GM10266 (cell line): Measurements from ENCODE around the gene UBE2QL1.

Source experiments
- DNase-seq: peaks from one replicate; pipeline ENCODE4 v3.0.0; 2012; ENCODE audit errors: extremely low spot score
- TF ChIP-seq, protein P1 (sequence below): IDR thresholded peaks from 2 replicates; pipeline ENCODE4 v1.5.1; 2012; ENCODE audit warnings: mild to moderate bottlenecking, low read depth; ENCODE audit not compliant: control insufficient read depth, insufficient read depth; ENCODE audit errors: missing control alignments

Gene UBE2QL1

DNA sequence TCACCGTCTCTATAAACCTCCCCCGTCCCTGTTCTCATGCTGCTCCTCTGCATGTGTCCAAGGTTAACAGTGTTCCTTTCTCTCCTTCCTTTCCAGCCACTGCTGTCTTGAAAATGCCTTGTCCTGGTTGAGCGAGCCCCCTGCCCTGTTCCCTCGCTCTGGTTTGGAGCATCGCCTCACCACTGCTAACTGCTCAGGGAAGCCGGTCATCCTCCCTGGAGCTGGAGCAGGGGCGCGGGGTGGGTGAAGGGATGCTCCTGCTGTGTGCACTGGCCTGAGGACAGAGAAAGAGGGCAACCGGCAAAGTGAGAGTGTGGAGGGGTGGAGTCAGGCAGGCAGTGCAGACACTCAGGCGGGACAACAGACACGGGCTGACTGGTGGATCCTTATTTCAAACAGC, 19.4 kb downstream of the UBE2QL1 start:
- no peak for DNase-seq
- TF ChIP-seq, protein P1, sequence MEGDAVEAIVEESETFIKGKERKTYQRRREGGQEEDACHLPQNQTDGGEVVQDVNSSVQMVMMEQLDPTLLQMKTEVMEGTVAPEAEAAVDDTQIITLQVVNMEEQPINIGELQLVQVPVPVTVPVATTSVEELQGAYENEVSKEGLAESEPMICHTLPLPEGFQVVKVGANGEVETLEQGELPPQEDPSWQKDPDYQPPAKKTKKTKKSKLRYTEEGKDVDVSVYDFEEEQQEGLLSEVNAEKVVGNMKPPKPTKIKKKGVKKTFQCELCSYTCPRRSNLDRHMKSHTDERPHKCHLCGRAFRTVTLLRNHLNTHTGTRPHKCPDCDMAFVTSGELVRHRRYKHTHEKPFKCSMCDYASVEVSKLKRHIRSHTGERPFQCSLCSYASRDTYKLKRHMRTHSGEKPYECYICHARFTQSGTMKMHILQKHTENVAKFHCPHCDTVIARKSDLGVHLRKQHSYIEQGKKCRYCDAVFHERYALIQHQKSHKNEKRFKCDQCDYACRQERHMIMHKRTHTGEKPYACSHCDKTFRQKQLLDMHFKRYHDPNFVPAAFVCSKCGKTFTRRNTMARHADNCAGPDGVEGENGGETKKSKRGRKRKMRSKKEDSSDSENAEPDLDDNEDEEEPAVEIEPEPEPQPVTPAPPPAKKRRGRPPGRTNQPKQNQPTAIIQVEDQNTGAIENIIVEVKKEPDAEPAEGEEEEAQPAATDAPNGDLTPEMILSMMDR = no peak

DNA sequence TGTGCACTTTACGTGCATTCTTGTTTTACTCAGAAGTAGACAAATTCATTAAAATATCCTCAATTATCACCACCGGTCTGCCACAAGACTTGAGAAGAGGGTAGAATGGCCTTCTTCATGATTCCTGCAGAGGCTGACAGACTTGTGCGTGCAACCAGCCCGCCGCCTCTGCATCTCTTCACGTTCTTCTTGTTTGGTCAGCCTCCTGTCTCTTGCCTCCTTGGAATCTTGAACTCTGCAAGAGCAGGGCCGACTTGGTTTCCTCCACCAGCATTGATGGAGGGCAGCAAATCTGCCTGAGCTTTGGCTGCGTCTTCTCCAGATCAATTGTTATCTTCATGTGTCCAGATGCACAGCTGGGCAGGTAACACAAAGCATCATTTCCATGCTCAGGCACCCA, 20.2 kb downstream of the UBE2QL1 start:
- TF ChIP-seq, protein P1 = no peak
- no peak for DNase-seq

DNA sequence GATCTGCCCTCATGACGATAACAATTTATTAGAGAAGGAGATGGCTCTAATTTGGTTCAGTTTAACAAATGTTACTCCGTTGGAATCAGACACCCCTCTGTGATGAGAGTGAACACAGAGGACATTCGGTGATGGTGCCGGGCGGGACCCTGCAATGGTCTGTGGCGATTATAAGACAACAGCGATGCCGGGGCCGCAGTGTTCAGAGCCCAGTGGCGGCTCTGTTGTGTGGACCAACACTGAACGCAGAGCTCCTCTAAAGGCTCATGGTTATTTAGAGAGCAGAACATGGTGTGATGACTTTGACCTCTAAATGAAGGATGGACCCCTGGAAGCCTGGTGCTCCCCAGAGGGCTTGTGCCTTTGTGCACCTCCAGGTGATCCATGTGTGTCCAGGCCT, 21.2 kb downstream of the UBE2QL1 start:
- TF ChIP-seq, protein P1 = no peak
- no peak for DNase-seq

DNA sequence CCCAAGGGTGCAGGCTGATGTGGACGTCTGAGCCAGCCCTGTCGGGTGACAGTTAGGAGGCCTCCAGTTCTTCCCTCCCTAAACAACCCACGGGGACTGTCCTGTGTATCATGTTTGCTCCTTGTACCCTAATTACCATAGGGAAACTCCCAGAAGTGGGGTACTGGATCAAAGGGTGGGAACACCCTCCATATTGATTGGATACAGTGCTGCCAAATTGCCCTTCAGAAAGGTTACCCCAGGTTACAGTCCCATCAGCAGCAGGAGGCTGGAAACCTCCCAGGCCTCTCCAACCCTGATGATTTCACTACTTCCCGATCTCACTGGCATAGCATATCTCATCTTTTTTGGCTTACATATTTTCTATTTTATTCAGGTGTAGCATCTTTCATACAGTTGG, 22.0 kb downstream of the UBE2QL1 start:
- DNase-seq = no peak
- TF ChIP-seq, protein P1 = no peak

DNA sequence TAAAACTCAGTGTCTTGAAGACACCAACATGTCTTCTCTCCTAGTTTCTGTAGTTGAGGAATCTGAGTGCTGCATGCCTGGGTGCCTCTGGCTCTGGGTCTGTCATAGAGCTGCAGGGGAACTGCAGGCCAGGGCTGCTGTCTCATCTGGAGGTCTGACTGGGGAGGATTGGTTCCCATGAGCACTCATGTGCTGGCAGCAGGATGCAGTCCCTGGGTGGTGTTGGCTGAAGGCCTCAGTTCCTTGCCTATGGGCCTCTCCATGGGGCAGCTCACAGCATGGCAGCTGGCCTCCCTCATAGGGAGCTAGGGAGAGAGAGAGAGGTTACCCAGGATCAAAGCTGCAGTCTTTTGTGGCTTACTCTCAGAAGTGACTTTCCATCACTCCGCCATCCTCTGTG, 22.6 kb downstream of the UBE2QL1 start:
- TF ChIP-seq, protein P1 = no peak
- no peak for DNase-seq

DNA sequence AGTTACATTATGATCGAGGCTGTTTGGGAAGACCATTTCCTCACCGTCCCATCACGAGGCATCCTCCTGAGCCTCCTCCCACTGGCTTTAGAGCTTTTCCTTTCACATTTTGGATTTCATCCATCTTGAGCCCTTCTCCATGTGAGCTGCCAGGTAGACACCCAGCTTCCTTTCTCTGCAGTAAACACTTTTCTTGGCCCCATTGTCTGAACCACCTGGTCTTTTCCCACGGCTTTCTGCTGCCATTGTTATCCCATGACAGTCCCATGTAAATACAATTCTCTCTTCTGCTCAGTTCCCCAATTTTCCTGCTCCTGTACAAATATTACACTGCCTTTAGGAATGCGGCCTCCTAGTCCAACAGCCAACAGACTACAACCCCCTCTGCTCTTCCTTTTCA, 24.1 kb downstream of the UBE2QL1 start:
- DNase-seq = no peak
- TF ChIP-seq, protein P1 = no peak

DNA sequence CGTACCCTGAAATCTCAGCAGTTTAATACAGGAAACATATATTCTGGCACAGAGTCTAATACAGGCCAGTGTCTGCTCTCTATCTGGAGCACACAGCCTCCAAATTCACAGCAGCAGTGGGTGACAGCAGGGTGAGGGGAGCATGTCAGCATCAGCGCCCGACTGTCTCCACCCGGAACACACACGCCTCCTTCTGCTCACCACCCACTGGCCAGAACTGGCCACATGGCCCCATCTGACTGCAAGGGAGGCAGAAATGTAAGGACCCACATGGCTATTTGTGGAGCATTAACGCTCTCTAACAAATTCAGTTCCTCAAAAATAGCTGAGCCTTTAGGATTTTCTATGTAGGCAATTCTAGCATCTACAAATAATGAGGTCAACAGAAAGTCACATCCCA, 24.6 kb downstream of the UBE2QL1 start:
- DNase-seq = no peak
- TF ChIP-seq, protein P1 = no peak
